ENCODE measurements around the gene ZNF714.

ZNF714 gene

GRCh38 chr19:21127898-21128297 is 45.9 kb downstream of the ZNF714 start:
- H3K4me3 ChIP-seq (ENCODE audit: low read depth, low read length) = no peak overlapping the region
- POLR2A ChIA-PET = no interaction called here
- CTCF ChIA-PET = no interaction called here
- DNase-seq (ENCODE audit: low read depth, low spot score) = no peak
- TF ChIP-seq CTCF (IDR thresholded peaks at IDR 0.05; ENCODE audit: insufficient read depth, low read length, missing control alignments) = no peak

GRCh38 chr19:21128901-21129698 is 47.1 kb downstream of the ZNF714 start:
- CTCF ChIA-PET = no interaction called here
- DNase-seq (ENCODE audit: low read depth, low spot score) = no peak
- no peak overlapping the region for H3K4me3 ChIP-seq (ENCODE audit: low read depth, low read length)
- TF ChIP-seq CTCF (IDR thresholded peaks at IDR 0.05; ENCODE audit: insufficient read depth, low read length, missing control alignments) = no peak
- POLR2A ChIA-PET = no interaction called here

GRCh38 chr19:21130097-21130775 is 48.2 kb downstream of the ZNF714 start:
- ChIA-PET POLR2A (no interaction called here), CTCF (no interaction called here)
- DNase-seq (ENCODE audit: low read depth, low spot score) = no peak
- H3K4me3 ChIP-seq (ENCODE audit: low read depth, low read length) = no peak overlapping the region
- TF ChIP-seq CTCF (IDR thresholded peaks at IDR 0.05; ENCODE audit: insufficient read depth, low read length, missing control alignments) = no peak

GRCh38 chr19:21133633-21134032 is 51.6 kb downstream of the ZNF714 start:
- POLR2A ChIA-PET = no interaction called here
- no peak overlapping the region for H3K4me3 ChIP-seq (ENCODE audit: low read depth, low read length)
- CTCF ChIA-PET = no interaction called here
- no peak for TF ChIP-seq CTCF (IDR thresholded peaks at IDR 0.05; ENCODE audit: insufficient read depth, low read length, missing control alignments)
- DNase-seq (ENCODE audit: low read depth, low spot score) = no peak

- ChIA-PET POLR2A (no interaction called here), CTCF (interaction anchor here (1.2 kb wide), 1 partner anchor 22 kb away, joined by 3 read pairs; no protein-coding TSS in a partner anchor)
- DNase-seq (ENCODE audit: low read depth, low spot score) = no peak
- no peak for TF ChIP-seq CTCF (IDR thresholded peaks at IDR 0.05; ENCODE audit: insufficient read depth, low read length, missing control alignments)
- no peak overlapping the region for H3K4me3 ChIP-seq (ENCODE audit: low read depth, low read length)
Observed at GRCh38 chr19:21134934-21135366, 52.9 kb downstream of the ZNF714 start.

GRCh38 chr19:21135433-21135832 is 53.4 kb downstream of the ZNF714 start:
- no peak overlapping the region for H3K4me3 ChIP-seq (ENCODE audit: low read depth, low read length)
- DNase-seq (ENCODE audit: low read depth, low spot score) = no peak
- CTCF ChIA-PET = interaction anchor here (1.2 kb wide), 1 partner anchor 22 kb away, joined by 3 read pairs; no protein-coding TSS in a partner anchor
- POLR2A ChIA-PET = no interaction called here
- TF ChIP-seq CTCF (IDR thresholded peaks at IDR 0.05; ENCODE audit: insufficient read depth, low read length, missing control alignments) = no peak
